ENCODE measurements around the gene SEC14L1. TPM values are rescaled to one million over a fixed set of nuclear protein-coding genes. Genes with fewer than 3 reads are reported as not detected.

Gene SEC14L1
- total and polyA plus RNA-seq, 2 donors from 2014 or later: 49.2 to 157 TPM

DNA sequence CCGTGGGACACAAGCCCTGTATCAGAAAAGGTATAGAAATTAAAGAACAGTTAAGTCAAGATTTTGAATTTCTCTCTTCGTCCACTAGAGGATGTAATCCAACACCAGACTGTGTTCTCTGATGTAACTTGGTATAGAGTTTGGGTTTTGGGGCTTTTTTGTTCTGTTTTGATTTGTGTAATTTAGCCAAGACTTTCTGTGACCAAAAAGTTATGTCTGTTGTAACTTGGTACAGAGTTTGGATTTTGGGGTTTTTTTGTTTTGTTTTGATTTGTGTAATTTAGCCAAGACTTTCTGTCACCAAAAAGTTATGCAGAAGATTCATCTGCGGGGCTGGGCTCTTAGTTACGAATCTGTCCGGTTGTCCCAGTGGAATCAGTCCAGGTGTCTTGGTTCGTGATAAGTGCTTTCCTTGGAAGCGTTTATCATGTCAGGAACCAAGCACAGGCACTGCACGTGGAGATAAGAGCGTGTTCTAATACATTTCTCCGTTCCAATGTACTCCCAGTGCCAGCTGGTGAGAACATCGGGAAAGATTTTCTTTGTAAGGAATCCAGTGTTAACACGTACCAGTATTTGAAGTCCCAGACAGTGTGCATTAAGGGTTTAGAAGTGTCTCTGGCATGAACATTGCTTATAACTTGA is 44.1 kb upstream of the SEC14L1 start:
- no peak overlapping the region for H3K4me3 ChIP-seq (ENCODE audit: low read length in 3 of 3)

DNA sequence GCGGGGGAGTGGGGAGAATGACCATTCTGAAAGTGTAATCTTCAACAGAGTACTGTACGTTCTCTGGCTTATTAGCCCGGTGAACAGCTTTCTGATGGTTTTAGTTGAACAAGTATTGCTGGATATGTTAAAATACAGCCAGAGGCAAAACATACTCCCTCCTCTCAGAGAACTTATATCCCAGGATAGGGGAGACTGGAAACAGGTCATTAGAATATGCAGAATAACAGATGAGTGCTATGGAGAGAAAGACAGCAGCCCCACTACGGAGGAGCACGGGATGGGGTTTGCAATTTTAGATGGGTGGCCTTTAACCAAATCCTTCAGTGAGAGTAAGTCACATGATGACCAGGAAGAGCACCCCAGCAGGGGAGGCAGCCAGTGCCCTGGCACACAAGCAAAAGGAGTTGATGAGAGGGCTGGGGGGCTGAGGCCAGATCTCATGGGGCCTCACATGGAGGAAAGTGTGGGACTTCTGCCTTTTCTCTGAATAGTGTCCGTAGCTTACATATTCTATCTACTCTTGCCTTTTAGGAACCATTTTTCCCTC is 43.1 kb upstream of the SEC14L1 start:
- H3K9ac ChIP-seq (ENCODE audit: low read length in 3 of 3): peak overlapping the region in 1 of 3 donors; percentile 4
- intact Hi-C loops (cut with DNase I): loop anchor here (10.0 kb wide), 1 partner anchor 107 kb away; no protein-coding TSS in a partner anchor
- peak overlapping the region; percentile 93 to 94 for H3K27ac ChIP-seq (ENCODE audit: low read depth in 2 of 2, low read length in 2 of 2)
- no peak for FAIRE-seq
- peaks cover 3 to 21% (median 13%) of the 10 kb centered on the region in 3 donors for H3K36me3 ChIP-seq (ENCODE audit: control insufficient read depth in 2 of 3, insufficient read depth in 3 of 3, low read length in 3 of 3)
- H3K4me1 ChIP-seq (ENCODE audit: control insufficient read depth in 2 of 3, insufficient read depth in 2 of 3, low read depth in 1 of 3, low read length in 3 of 3): peaks cover 3 to 21% (median 21%) of the 10 kb centered on the region in 3 donors
- no peak for DNase-seq
- TF ChIP-seq, protein P1, sequence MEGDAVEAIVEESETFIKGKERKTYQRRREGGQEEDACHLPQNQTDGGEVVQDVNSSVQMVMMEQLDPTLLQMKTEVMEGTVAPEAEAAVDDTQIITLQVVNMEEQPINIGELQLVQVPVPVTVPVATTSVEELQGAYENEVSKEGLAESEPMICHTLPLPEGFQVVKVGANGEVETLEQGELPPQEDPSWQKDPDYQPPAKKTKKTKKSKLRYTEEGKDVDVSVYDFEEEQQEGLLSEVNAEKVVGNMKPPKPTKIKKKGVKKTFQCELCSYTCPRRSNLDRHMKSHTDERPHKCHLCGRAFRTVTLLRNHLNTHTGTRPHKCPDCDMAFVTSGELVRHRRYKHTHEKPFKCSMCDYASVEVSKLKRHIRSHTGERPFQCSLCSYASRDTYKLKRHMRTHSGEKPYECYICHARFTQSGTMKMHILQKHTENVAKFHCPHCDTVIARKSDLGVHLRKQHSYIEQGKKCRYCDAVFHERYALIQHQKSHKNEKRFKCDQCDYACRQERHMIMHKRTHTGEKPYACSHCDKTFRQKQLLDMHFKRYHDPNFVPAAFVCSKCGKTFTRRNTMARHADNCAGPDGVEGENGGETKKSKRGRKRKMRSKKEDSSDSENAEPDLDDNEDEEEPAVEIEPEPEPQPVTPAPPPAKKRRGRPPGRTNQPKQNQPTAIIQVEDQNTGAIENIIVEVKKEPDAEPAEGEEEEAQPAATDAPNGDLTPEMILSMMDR (IDR thresholded peaks at IDR 0.05; ENCODE audit: borderline replicate concordance, extremely low read depth, insufficient read depth): no peak
- no peaks in the 10 kb centered on the region for H3K27me3 ChIP-seq (ENCODE audit: control insufficient read depth, insufficient read depth, low read length)
- no peaks in the 10 kb centered on the region for H3K9me3 ChIP-seq (ENCODE audit: control insufficient read depth in 2 of 3, insufficient read depth in 1 of 3, low read length in 3 of 3)
- no peak overlapping the region for H3K4me3 ChIP-seq (ENCODE audit: low read length in 3 of 3)

More for the DNA sequence above, 44.1 kb upstream of the SEC14L1 start:
- Histone ChIP-seq H3K27me3 (ENCODE audit: control insufficient read depth, insufficient read depth, low read length) (no peaks in the 10 kb centered on the region), H3K9ac (ENCODE audit: low read length in 3 of 3) (peak overlapping the region in 1 of 3 donors; percentile 41), H3K27ac (ENCODE audit: low read depth in 2 of 2, low read length in 2 of 2) (peak overlapping the region; percentile 77 to 82), H3K36me3 (ENCODE audit: control insufficient read depth in 2 of 3, insufficient read depth in 3 of 3, low read length in 3 of 3) (peaks cover 5 to 26% (median 18%) of the 10 kb centered on the region in 3 donors), H3K9me3 (ENCODE audit: control insufficient read depth in 2 of 3, insufficient read depth in 1 of 3, low read length in 3 of 3) (no peaks in the 10 kb centered on the region), H3K4me1 (ENCODE audit: control insufficient read depth in 2 of 3, insufficient read depth in 2 of 3, low read depth in 1 of 3, low read length in 3 of 3) (peaks cover 3 to 21% (median 21%) of the 10 kb centered on the region in 3 donors)
- FAIRE-seq: no peak
- peak in 1 of 5 donors; percentile 84 for DNase-seq
- intact Hi-C loops (cut with DNase I): loop anchor here (10.0 kb wide), 1 partner anchor 108 kb away; no protein-coding TSS in a partner anchor
- TF ChIP-seq, protein P1 (IDR thresholded peaks at IDR 0.05; ENCODE audit: borderline replicate concordance, extremely low read depth, insufficient read depth): peak; percentile 81

DNA sequence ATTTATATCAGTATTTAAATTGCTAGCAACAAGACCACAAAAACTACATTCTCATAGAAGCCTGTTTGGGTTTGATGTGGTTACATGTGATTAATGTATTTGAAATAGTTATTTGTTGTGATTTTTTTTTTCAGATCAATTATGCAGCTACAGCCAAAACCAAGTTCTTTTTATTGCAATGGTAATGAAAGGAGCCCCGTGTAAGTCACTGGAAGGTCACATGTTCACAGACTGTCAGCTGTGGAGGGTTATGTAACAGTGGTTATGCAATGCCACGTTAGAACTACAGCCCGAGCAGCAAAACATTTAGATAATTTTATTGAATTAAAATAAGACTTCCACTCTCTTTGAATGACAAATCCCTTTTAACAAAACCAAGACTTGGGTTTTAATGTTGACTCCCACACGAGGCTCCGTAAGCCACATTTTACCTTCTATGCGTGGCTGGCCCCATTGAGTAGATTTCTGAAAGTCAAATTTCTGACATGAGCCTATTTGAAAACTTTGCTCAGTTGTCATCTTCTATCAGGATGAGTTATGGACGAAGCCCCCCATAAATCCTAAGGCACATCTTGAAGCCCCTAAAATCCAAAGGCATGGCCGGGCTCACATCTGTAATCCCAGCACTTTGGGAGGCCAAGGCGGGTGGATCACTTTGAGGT is 41.8 kb upstream of the SEC14L1 start:
- Histone ChIP-seq H3K4me1 (ENCODE audit: control insufficient read depth in 2 of 3, insufficient read depth in 2 of 3, low read depth in 1 of 3, low read length in 3 of 3) (peaks cover 3 to 23% (median 21%) of the 10 kb centered on the region in 3 donors), H3K36me3 (ENCODE audit: control insufficient read depth in 2 of 3, insufficient read depth in 3 of 3, low read length in 3 of 3) (peaks cover 0 to 10% (median 5%) of the 10 kb centered on the region in 3 donors), H3K9ac (ENCODE audit: low read length in 3 of 3) (peak overlapping the region in 1 of 3 donors; percentile 63), H3K9me3 (ENCODE audit: control insufficient read depth in 2 of 3, insufficient read depth in 1 of 3, low read length in 3 of 3) (no peaks in the 10 kb centered on the region), H3K4me3 (ENCODE audit: low read length in 3 of 3) (no peak overlapping the region), H3K27me3 (ENCODE audit: control insufficient read depth, insufficient read depth, low read length) (no peaks in the 10 kb centered on the region), H3K27ac (ENCODE audit: low read depth in 2 of 2, low read length in 2 of 2) (peak overlapping the region; percentile 93 to 94)
- intact Hi-C loops (cut with DNase I): loop anchor here (10.0 kb wide), 1 partner anchor 106 kb away; no protein-coding TSS in a partner anchor
- peak in 1 of 5 donors; percentile 60 for DNase-seq
- FAIRE-seq: peak; percentile 94
- TF ChIP-seq, protein P1 (IDR thresholded peaks at IDR 0.05; ENCODE audit: borderline replicate concordance, extremely low read depth, insufficient read depth): no peak

All from kidney (tissue), 14 donors.